ENCODE results near the gene ZBTB3.

DNA sequence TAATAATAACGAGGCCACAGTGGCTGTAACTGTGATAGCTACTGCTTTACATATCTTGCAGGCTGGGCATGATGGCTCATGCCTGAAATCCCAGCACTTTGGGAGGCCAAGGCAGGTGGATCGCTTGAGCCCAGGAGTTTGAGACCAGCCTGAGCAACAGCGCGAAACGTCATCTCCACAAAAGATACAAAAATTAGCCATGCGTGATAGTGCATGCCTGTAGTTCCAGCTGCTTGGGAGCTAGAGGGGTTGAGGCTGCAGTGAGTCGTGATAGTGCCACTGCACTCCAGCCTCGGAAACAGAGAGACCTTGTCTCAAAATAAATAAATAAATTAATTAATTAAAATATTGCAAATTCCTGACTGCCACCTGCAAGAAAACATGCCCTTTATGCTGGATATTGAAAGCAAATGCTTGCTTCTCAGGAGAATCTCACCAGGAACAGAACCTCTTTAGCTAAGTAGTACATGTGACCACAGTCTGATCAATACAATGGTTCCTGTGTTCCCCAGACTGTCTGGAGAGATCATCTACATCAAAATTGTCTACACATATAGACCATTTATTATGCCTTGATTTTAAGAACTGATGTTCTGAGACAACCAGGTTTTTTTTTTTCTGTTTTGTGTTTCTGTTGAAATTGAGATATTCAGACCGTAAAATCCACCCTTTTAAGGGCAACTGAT is 6.3 kb downstream of the ZBTB3 start:
- TF ChIP-seq TAF1 (IDR thresholded peaks at IDR 0.05; ENCODE audit: low read depth, low read length) = no peak
- no peak for TF ChIP-seq CTCF (IDR thresholded peaks at IDR 0.05; ENCODE audit: control extremely low read depth in 1 of 3, insufficient read depth in 1 of 3, low read depth in 1 of 3, low read length in 3 of 3)
- no peak for TF ChIP-seq HDAC2 (IDR thresholded peaks at IDR 0.05; ENCODE audit: borderline replicate concordance in 1 of 2, low read depth in 2 of 2, low read length in 2 of 2)
- no peak for TF ChIP-seq POLR2A (IDR thresholded peaks at IDR 0.05; ENCODE audit: control extremely low read depth in 1 of 2, low read depth in 2 of 2, low read length in 2 of 2)
- no peak for TF ChIP-seq RAD21 (IDR thresholded peaks at IDR 0.05 in 1 of 2, conservative IDR thresholded peaks at IDR 0.05 in 1 of 2; ENCODE audit: low read depth in 2 of 2, low read length in 2 of 2)
- TF ChIP-seq BRCA1 (IDR thresholded peaks at IDR 0.05; ENCODE audit: low read depth, low read length) = no peak
